Measurements from ENCODE around the gene SFXN3.

SFXN3 gene

DNA sequence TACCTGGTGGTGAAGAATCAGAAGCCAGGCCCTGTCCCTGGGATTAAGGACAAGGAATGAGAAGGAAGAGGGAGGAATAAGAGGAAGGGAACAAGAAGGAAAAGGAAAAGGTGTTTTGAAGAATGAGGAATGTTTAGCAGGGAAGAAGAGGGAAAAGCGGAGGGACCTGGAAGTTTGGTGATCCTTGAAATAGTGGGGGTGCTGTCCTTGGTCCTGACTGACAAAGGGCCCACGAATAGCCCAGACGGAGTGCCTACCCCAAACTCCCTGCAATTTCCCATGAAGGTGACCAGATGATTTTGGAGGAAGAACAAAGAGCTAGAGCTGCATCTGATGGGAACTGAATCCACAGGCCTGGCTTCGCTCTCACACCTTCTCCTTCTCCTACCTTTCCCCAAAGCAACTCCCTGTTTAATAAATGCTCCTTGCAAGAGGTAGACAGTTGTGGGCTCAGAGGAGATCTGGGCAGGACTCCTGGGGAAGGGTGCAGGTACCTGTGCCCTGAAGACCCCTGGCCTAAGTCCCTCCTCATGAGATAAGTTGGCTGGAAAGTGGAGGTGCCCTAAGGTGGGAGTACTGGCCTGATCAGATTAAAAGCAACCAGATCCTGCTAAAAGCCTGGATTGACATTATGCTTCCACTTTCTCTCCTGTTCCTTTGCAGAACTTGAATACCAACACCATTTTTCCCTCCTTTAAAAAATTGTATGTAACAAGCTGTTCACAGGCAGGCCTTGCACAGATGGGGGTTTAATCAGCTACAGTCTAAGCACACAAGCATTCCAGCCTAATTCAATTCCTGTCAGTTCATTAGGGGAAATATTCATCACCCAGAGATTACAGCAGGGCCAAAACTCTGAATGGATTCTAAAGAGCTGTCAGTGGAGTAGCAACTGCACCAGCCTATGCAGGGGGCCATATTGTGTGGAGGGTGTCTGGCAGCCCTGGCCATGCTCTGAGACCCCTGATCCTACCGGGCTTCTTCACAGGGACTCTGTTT is 50.2 kb downstream of the SFXN3 start:
- DNase-seq = no peak

DNA sequence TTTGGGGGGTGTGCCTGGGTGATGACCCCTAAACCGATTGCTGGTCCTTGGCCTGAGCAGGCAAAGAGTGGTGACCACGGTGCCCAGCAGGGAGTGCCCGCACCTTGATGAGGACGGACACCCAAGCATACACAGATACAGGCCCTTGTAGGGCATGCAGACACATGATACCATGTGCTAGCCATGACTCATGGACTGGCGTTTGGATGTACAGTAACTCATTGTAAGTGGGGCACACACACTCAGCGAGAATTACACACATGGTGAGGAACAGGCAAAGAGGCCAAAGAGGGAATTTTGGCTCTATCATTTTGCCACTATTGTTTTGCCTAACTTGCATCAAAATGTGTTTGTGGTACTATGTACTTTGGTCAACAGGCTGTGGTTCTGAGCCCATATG is 54.8 kb downstream of the SFXN3 start:
- no peak for DNase-seq

GRCh38 chr10:101087376-101087775 is 56.3 kb downstream of the SFXN3 start:
- DNase-seq = no peak

DNA sequence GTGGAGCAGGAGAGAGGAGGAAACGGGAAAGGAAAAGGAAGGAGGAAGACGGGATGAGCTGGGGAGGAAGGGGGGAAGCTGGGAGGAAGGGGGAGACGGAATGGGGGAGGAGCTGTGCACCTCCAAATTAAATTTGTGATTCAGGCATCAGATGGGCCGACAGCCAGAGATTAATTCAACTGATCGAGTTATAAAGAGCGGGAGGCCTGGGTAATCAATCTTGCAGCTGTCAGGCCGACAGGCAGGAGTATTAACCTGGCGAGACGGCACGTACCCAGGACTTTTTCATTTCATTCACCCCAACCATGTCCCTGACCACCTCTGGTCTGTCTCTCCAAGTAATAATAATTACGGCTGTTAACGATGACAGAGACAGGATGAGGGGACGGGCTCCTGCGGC is 56.9 kb downstream of the SFXN3 start:
- DNase-seq = no peak

- no peak for DNase-seq
Measured at GRCh38 chr10:101089520-101090299, 58.7 kb downstream of the SFXN3 start.

DNA sequence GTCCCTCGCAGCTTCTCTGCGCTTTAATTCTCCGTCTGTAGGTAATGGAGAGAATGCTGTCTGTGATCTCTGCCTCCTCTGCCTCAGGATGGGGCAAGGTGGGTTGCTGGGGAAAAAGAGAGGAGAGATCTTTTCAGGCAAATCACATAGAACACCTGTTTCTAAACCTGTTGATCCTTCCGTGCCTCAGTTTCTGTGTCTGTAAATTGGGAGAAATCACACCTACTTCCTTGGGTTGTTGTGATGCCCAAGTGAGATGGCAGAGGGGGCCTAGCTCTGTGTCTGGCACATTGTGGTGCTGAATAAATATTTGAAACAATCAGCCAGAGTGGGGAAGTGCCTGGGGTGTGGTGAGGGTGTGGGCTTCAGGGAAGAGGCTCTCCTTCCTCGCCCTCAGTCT is 59.6 kb downstream of the SFXN3 start:
- no peak for DNase-seq
